KMS-11 (cell line): Measurements from ENCODE around the gene EIF3I.

Source experiments
- H2AFZ ChIP-seq: fragments of 200-600 bp; sonication (generic); 2 replicates; pipeline ENCODE4 v1.6.1; 2016; ENCODE audit warnings: antibody characterized with exemption, mixed run types, low read depth
- H3K27ac ChIP-seq: fragments of 200-600 bp; sonication (generic); 2 replicates; pipeline ENCODE4 v1.6.1; 2016; ENCODE audit warnings: mild to moderate bottlenecking, mixed run types
- H3K27me3 ChIP-seq: fragments of 200-600 bp; sonication (generic); 2 replicates; pipeline ENCODE4 v1.6.1; 2017; ENCODE audit warnings: mild to moderate bottlenecking, low read depth, mixed run types, moderate library complexity; ENCODE audit not compliant: insufficient read depth
- H3K36me3 ChIP-seq: fragments of 200-600 bp; sonication (generic); 2 replicates; pipeline ENCODE4 v1.6.1; 2017; ENCODE audit warnings: mild to moderate bottlenecking, mixed run types; ENCODE audit not compliant: insufficient read depth
- H3K4me1 ChIP-seq: fragments of 200-600 bp; sonication (generic); 2 replicates; pipeline ENCODE4 v1.6.1; 2016; ENCODE audit warnings: mild to moderate bottlenecking, low read depth, mixed run types; ENCODE audit not compliant: poor library complexity, severe bottlenecking
- H3K4me2 ChIP-seq: fragments of 200-600 bp; sonication (generic); 2 replicates; pipeline ENCODE4 v1.7.0; 2016; ENCODE audit warnings: mild to moderate bottlenecking, mixed run types
- H3K4me3 ChIP-seq: fragments of 200-600 bp; sonication (generic); IDR thresholded peaks from 2 replicates; pipeline ENCODE4 v1.6.1; 2017; ENCODE audit warnings: low read depth, low read length, mixed read lengths; ENCODE audit not compliant: insufficient read depth
- H3K79me2 ChIP-seq: fragments of 200-600 bp; sonication (generic); 2 replicates; pipeline ENCODE4 v1.6.1; 2016; ENCODE audit warnings: low read depth, mixed run types; ENCODE audit not compliant: insufficient read depth
- H3K9ac ChIP-seq: fragments of 200-600 bp; sonication (generic); 2 replicates; pipeline ENCODE4 v1.6.1; 2016; ENCODE audit warnings: mild to moderate bottlenecking, mixed run types
- H4K20me1 ChIP-seq: fragments of 200-600 bp; sonication (generic); 2 replicates; pipeline ENCODE4 v1.6.1; 2016; ENCODE audit warnings: mild to moderate bottlenecking, mixed run types; ENCODE audit not compliant: insufficient read depth
- TF ChIP-seq, protein P1 (sequence below): fragments of 200-600 bp; sonication (generic); conservative IDR thresholded peaks from 2 replicates; pipeline ENCODE4 v1.6.1; 2017; ENCODE audit warnings: low read depth, mild to moderate bottlenecking, antibody characterized with exemption, low read length, moderate library complexity, mixed read lengths

The EIF3I gene

DNA sequence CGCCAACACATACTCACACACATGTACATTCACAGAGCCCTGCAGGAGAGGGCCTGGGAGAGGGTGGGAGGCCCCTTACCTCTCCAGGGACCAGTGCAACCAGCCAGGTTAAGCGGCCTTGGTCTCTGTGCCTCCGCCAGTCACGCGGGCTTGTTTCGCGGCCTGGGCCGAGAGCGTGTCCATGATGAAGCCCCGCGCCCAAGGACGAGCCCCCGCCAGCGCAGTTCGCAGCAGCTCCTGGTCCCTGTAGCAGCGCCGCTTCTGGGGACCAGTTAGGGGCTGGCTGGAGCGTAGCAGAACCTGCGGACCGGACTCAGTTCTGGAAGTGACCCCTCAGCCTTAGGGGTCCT, 17.6 kb downstream of the EIF3I start:
- H3K4me1 ChIP-seq, result no peaks in the 10 kb centered on the region
- H3K9ac ChIP-seq, result no peak overlapping the region
- H2AFZ ChIP-seq, result no peak overlapping the region
- H3K27me3 ChIP-seq, result no peaks in the 10 kb centered on the region
- H3K4me3 ChIP-seq, result no peak overlapping the region
- H3K79me2 ChIP-seq, result no peaks in the 10 kb centered on the region
- no peaks in the 10 kb centered on the region for H4K20me1 ChIP-seq
- no peak overlapping the region for H3K4me2 ChIP-seq
- no peaks in the 10 kb centered on the region for H3K36me3 ChIP-seq
- no peak overlapping the region for H3K27ac ChIP-seq
- TF ChIP-seq, protein P1, sequence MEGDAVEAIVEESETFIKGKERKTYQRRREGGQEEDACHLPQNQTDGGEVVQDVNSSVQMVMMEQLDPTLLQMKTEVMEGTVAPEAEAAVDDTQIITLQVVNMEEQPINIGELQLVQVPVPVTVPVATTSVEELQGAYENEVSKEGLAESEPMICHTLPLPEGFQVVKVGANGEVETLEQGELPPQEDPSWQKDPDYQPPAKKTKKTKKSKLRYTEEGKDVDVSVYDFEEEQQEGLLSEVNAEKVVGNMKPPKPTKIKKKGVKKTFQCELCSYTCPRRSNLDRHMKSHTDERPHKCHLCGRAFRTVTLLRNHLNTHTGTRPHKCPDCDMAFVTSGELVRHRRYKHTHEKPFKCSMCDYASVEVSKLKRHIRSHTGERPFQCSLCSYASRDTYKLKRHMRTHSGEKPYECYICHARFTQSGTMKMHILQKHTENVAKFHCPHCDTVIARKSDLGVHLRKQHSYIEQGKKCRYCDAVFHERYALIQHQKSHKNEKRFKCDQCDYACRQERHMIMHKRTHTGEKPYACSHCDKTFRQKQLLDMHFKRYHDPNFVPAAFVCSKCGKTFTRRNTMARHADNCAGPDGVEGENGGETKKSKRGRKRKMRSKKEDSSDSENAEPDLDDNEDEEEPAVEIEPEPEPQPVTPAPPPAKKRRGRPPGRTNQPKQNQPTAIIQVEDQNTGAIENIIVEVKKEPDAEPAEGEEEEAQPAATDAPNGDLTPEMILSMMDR, result no peak

DNA sequence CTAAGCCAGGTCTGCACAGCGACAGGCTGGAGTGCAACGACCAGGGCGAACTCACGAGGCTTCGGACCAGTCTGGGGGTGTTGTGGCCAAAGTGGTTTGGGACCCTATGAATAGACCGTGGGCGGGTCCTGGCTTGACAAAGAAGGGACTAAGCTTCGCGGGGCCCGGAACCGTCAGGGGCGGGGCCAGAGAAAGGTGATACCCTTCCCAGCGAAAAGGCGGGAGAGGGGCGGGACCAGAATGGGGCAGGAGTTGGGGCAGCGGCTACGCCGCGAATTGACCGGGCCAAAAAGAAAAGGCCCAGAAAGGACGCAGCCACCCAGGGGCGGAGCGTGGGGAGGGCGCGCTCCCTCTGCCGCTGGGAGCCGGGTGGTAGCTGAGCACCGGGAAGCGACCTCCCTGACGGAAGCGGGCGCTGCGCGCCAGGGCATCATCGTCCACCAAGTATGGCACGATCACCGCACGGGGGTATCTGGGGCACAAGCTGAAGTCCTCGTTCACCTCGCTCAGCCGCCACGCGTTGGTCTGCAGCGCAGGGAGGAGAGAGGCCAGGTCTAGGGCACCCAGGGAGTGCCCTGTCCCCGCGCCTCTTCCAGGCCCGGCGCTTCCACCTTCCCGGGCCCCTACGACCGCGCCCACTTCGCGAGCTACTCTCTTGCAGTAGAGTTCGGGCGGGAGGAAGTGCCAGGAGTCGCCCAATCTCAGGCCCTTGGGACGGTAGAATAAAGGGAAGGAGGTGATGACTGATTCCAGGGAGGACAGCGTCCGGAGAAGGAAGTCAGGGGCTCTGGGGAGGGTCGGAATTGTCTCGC, 18.1 kb downstream of the EIF3I start:
- no peak overlapping the region for H3K9ac ChIP-seq

DNA sequence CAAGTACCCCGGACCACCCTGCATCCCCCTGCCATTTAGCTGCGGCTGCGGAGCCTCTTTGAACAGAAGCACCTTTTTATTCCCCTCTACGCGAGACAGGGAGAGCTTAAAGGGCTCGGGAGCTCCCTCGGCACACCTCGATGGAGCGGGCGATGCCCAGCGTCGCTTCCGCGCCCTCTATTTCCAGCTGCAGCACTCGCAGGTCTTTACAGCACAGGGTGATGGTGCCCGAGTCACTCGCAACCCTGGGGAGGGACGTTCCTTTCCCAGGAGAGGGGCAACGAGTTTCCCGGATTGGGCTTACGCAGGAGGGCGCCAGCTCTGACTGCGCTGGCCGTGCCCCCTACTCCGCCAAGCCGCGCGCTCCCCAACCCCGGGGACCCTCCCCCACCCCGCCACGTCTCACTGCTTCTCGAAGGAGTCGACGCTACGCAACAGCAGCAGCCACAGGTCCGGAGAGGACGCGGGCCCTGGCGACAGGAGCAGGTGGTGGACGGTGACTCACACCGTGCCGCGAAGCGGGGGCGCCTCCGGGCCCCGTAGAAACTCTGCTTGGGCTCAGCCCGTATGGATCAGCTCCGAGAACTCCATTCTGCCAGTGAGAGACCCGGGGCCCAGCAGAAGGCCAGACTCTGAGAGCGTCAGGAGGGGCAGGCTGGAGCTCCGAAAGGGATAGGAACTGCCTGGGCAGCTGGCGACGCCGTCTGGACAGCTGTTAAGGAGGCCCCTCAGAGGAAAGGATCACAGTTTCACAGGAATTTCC, 19.0 kb downstream of the EIF3I start:
- Histone ChIP-seq H3K9ac (no peak overlapping the region), H3K4me3 (no peak overlapping the region), H4K20me1 (no peaks in the 10 kb centered on the region), H2AFZ (peak overlapping the region; percentile 38; the same call in 1 of the 2 replicates), H3K27me3 (no peaks in the 10 kb centered on the region), H3K4me2 (no peak overlapping the region), H3K4me1 (no peaks in the 10 kb centered on the region), H3K36me3 (no peaks in the 10 kb centered on the region), H3K27ac (no peak overlapping the region), H3K79me2 (no peaks in the 10 kb centered on the region)
- TF ChIP-seq, protein P1, result no peak

More for the DNA sequence above, 18.1 kb downstream of the EIF3I start:
- no peak overlapping the region for H3K27ac ChIP-seq
- H4K20me1 ChIP-seq, result no peaks in the 10 kb centered on the region
- H3K36me3 ChIP-seq, result no peaks in the 10 kb centered on the region
- peak overlapping the region; percentile 38; the same call in 1 of the 2 replicates for H2AFZ ChIP-seq
- H3K79me2 ChIP-seq, result no peaks in the 10 kb centered on the region
- no peaks in the 10 kb centered on the region for H3K27me3 ChIP-seq
- H3K4me3 ChIP-seq, result no peak overlapping the region
- TF ChIP-seq, protein P1, result no peak
- peak overlapping the region; percentile 29; the same call in 1 of the 2 replicates for H3K4me2 ChIP-seq
- no peaks in the 10 kb centered on the region for H3K4me1 ChIP-seq

DNA sequence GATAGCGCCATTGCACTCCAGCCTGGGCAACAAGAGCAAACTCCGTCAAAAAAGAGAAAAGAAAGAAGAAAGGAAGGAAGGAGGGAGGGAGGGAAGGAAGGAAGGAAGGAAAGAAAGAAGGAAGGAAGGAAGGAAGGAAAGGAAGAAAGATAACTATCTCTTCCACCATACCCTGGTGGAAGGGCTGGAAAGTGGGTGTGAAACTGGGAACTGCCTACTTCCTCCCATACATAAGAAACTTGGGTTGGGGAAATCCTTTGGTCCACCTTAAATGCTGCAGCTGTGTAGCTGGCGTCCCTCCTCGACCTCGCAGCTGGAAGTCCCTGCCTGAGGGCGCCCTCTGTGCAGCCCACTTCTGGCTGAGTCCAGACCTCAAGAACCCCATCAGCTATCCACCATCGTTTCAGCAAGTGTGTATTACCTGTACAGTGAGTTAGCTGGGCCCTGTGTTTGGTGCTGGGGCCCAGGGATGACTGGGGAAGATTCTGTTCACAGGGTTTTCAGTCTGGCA, 20.2 kb downstream of the EIF3I start:
- no peak overlapping the region for H3K4me3 ChIP-seq
- H3K9ac ChIP-seq, result no peak overlapping the region
- TF ChIP-seq, protein P1, result no peak
- no peak overlapping the region for H3K27ac ChIP-seq
- no peaks in the 10 kb centered on the region for H3K79me2 ChIP-seq
- no peaks in the 10 kb centered on the region for H3K4me1 ChIP-seq
- H2AFZ ChIP-seq, result no peak overlapping the region
- no peak overlapping the region for H3K4me2 ChIP-seq
- no peaks in the 10 kb centered on the region for H3K27me3 ChIP-seq
- no peaks in the 10 kb centered on the region for H3K36me3 ChIP-seq
- no peaks in the 10 kb centered on the region for H4K20me1 ChIP-seq
